Dermis microvascular lymphatic vessel endothelial cell (primary cell): Measurements from ENCODE around the gene PARP11. TPM values are rescaled to one million over a fixed set of nuclear protein-coding genes. Genes with fewer than 3 reads are reported as not detected.

Experiments
- DNase-seq, 2 donors: peaks; one replicate each; pipeline versions ENCODE4 v3.0.0 to v3.0.0-alpha.2; 2010; ENCODE audit warnings: low read depth in 2 of 2
- total RNA-seq: library from RNA; depleted of rRNA; stranded (reverse); fragments of >200 nt; gene quantifications from 2 replicates; pipeline ENCODE4 v1.2.1, GENCODE V29; 2014

PARP11 gene
- total RNA-seq, 1 donor from 2014 or later, result 2.7 TPM

GRCh38 chr12:3772380-3772779 lies 100.8 kb downstream of the PARP11 start:
- DNase-seq, result peak in 1 of 2 donors; percentile 38

GRCh38 chr12:3771853-3772252 lies 101.3 kb downstream of the PARP11 start:
- DNase-seq, result no peak

- DNase-seq, result peak in 1 of 2 donors; percentile 62
These were observed 102.3 kb downstream of the PARP11 start for GRCh38 chr12:3770891-3771290.

- DNase-seq, result no peak
These were observed 104.2 kb downstream of the PARP11 start for GRCh38 chr12:3768911-3769447.

GRCh38 chr12:3761116-3761735 lies 112.0 kb downstream of the PARP11 start:
- no peak for DNase-seq

GRCh38 chr12:3759878-3760277 lies 113.3 kb downstream of the PARP11 start:
- DNase-seq, result no peak

Other genes with a start within 250 kb of the PARP11 start
- gene CRACR2A, start 120.3 kb downstream of the PARP11 start, total RNA-seq, result 15.4 and 15.9 TPM in 2 replicates